ENCODE results near the gene GPX4.

Gene GPX4

DNA sequence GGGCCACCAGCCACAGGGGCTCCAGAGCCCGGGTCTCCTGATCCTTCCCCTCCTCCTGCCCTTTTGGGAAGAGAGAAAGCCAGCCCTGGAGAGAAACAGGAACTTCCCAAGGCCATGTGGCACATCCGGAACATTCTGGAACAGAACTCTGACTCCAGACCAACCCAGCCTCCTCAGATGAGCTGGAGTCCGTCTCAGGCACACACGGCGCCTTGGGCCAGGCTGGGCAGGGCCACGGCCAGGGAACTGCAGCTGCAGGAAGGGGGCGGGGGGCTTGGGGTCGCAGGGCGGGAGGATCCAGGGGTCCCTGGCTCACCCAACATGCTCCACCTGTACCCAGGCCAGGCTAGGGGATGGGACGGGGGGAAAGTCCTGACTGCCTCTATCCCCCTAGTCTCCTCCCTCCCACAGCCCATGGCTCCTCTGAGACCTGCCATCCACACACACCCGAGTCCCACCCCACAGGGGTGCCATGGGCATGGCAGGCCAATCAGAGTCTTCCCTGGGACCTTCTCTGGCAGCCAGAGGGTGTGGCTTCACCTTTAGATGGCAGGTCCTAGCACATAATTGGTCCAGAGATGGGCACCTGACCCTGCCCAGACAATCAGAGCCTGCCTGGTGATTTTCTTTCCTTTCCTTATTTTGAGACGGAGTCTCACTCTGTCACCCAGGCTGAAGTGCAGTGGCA is 47.4 kb downstream of the GPX4 start:
- TF ChIP-seq, protein P1, sequence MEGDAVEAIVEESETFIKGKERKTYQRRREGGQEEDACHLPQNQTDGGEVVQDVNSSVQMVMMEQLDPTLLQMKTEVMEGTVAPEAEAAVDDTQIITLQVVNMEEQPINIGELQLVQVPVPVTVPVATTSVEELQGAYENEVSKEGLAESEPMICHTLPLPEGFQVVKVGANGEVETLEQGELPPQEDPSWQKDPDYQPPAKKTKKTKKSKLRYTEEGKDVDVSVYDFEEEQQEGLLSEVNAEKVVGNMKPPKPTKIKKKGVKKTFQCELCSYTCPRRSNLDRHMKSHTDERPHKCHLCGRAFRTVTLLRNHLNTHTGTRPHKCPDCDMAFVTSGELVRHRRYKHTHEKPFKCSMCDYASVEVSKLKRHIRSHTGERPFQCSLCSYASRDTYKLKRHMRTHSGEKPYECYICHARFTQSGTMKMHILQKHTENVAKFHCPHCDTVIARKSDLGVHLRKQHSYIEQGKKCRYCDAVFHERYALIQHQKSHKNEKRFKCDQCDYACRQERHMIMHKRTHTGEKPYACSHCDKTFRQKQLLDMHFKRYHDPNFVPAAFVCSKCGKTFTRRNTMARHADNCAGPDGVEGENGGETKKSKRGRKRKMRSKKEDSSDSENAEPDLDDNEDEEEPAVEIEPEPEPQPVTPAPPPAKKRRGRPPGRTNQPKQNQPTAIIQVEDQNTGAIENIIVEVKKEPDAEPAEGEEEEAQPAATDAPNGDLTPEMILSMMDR (IDR thresholded peaks at IDR 0.05; ENCODE audit: low read depth, low read length) = no peak
- no peak for DNase-seq (ENCODE audit: low read depth in 2 of 2)
- no peak overlapping the region for H3K4me3 ChIP-seq (replicated peaks in 1 of 2; ENCODE audit: low read depth in 2 of 2, low read length in 2 of 2)

DNA sequence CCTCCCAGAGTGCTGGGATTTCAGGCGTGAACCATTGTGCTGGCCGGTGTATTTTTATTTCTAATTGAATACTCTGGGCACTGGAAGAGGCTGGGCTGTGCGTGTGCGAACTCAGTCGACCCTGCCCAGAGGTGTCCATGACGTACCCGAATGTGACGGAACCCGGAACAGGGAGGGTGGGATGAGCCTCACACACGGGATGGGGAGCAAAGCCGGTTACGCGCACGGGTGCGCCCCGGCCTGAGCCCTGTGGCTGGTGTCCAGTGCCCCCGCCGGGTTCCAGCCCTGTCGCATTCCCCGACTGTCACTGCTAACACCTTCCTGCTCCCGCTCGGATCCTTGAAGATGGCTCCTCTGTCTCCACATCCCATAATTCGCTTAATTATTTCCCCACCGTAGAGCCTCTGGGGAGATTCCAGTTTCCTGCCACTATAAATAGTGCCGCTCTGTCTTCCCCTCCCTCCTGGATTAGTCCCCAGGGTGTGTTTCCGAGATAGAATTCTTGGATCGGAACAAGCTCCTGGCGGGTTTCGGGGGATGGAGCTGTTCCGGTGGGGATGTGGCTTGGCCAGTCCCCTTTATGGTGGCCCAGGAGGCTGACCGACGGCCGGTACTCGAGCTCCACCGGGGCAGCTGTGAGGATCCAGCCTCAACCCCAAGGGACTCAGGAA is 48.3 kb downstream of the GPX4 start:
- DNase-seq (ENCODE audit: low read depth in 2 of 2) = peak; percentile 61 to 81
- peak overlapping the region in 1 of 2 donors; percentile 10 for H3K4me3 ChIP-seq (replicated peaks in 1 of 2; ENCODE audit: low read depth in 2 of 2, low read length in 2 of 2)
- TF ChIP-seq, protein P1 (IDR thresholded peaks at IDR 0.05; ENCODE audit: low read depth, low read length) = no peak

DNA sequence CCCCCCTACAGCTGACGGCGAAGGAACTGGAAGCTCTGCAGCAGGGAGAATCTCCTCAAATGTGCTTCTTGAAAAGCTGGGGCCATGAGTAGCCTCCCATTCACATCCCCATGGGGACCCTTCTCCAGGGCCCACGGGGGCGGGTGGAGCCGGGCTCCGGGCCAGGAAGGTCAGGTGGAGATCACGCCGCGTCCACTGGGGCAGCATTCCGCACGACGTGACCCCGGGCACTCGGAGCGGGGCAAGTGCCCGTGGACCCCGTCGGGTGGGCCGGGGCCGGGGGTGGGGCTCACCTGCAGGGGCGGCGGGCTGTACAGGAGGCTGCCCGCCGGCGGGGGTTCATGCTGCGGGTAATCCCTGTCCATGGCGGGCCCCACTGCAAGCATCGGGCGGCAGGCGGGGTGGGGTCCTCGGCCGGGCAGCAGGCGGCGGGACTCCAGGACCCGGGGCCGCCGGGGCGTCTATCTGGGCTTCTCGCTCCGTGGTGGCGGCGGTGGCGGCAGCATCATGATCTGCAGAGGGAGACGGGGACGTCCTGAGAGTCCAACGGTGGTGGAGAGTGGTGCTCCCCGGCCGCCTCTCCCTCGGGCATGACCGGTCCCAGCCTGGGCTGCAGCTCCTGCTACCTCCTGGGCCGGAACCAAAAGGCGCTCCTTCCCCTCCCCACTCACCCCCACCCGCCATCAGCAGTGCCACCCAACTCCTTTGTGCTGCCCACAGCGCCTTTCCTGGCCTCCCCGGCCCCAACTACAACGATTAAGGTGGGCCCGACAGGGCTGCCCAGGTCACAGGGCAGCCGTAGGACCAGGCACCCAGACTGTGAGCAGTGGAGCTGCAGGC is 50.3 kb downstream of the GPX4 start:
- H3K4me3 ChIP-seq (replicated peaks in 1 of 2; ENCODE audit: low read depth in 2 of 2, low read length in 2 of 2) = peak overlapping the region; percentile 24 to 51
- TF ChIP-seq, protein P1 (IDR thresholded peaks at IDR 0.05; ENCODE audit: low read depth, low read length) = no peak
- DNase-seq (ENCODE audit: low read depth in 2 of 2) = no peak

DNA sequence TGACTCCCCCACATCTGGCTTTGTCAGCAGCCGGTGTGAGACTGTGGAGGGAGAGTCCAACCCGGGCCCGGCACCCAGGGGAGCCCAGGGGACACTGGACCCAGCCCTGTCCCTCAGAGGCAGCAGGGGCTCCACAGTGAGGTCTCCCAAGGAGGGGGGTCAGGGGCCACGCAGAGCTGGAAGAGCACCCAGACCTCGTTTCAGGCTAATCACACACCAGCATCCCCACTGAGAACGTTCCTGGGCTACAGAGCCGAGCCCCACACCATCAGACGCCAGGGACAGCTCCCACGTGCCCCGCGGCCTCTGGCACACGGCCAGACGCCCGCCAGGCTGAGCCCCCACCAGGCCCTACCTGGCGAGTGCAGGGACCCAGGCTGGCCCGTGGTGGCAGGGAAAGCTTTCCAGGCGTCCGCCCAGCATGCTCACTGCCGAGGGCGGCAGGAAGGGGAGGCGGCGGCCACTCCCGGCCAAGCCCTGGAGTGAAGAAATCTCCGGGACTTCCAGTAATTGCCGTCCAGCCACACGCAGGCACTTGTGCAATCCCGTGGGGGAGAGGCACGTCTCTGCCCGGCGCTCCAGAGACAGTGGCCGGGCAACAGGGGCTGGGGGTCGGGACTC is 51.0 kb downstream of the GPX4 start:
- DNase-seq (ENCODE audit: low read depth in 2 of 2) = peak; percentile 92 to 96
- H3K4me3 ChIP-seq (replicated peaks in 1 of 2; ENCODE audit: low read depth in 2 of 2, low read length in 2 of 2) = peak overlapping the region; percentile 24 to 51
- TF ChIP-seq, protein P1 (IDR thresholded peaks at IDR 0.05; ENCODE audit: low read depth, low read length) = no peak

DNA sequence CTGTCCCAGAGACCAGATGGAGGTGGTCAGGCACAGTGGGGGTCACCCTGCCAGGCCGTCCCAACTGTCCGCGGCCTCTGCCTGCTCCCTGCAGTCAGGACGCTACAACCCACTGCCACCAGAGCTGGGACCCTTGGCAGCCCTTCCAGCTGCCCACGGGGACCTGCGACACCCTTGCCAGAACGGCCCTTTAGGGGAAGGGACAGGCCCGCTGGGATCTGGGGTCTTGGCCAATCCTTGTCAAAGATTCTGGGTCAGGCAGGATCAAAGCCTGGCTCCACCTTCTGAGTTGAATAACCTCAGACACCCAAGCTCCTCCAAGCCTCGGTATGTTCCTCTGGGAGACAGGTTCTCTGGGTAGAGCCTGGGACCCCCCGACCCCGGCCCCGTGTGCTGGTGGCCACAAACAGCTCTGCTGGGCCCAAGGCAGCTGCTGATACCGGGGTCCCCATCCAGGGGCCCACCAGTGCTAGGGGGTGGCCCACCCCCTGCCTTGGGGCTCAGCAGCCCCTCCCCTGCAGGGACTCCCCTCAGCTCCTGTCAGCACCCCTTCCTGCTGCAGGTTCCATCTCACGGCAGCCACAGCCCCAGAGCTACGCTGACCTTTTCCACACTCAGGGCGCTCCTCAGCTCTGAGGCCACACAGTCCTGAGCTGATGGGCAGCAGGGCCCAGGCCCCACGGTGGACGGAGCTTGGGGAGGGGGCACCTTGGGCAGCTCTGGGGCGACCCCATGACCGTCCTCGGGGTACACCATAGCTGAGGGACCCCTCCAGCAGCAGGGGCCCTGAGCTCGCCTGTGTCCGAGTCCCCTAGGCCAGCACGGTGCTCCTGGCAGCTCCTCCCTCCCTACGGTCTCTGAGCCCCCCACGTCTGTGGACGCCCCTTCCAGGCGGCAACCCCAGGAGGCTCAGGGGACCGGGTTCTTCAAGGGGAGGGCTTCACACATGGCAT is 51.8 kb downstream of the GPX4 start:
- TF ChIP-seq, protein P1 (IDR thresholded peaks at IDR 0.05; ENCODE audit: low read depth, low read length) = no peak
- DNase-seq (ENCODE audit: low read depth in 2 of 2) = peak; percentile 43
- peak overlapping the region in 1 of 2 donors; percentile 33 for H3K4me3 ChIP-seq (replicated peaks in 1 of 2; ENCODE audit: low read depth in 2 of 2, low read length in 2 of 2)

All from cardiac fibroblast (primary cell).